EH (cell line): ENCODE data around the gene ACSBG1.

Source experiments
- DNase-seq: peaks from one replicate; pipeline ENCODE4 v3.0.0-alpha.2; 2015; ENCODE audit warnings: low read depth

Gene ACSBG1

DNA sequence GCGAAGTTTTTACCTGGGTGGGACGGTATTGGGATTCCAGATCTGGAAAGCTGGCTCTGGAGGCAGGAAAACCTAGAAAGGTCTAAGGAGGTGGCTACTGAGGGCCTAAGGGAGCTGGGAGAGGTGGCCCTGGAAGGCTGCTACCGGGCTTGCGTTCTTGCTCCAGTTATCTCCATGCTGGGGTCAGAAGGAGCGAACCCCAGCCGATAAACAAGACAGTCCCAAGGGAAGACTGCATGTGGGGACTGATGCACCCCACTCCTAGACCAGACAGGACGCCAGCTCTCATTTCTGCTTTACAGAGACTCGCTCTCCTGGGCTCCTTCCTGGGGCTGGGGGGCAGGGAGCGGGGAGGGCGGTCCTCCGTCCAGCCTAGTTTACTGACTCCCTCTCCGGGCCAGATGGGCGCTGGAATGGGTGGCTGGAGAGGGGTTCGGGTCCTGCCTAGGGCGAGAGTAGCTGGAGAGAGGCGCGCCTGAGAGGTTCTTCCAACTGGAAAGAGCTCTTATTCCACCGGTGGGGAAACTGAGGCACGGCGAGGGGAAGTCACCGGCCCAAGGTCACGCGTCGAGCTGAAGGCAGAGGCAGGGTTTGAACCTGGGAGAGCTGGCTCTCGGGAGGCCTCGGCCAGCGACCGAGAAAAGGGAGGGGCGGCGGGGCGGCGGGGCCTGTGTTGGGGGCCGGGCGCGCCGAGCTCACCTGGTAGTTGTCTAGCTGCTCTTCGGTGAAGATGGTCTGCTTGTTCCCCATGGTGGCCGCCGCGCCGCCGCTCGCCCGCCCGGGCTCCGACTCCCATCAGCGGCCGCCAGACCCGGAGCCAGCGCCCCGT is 103.7 kb downstream of the ACSBG1 start:
- no peak for DNase-seq

- no peak for DNase-seq
Measured at GRCh38 chr15:78129751-78130287, 104.5 kb downstream of the ACSBG1 start.

DNA sequence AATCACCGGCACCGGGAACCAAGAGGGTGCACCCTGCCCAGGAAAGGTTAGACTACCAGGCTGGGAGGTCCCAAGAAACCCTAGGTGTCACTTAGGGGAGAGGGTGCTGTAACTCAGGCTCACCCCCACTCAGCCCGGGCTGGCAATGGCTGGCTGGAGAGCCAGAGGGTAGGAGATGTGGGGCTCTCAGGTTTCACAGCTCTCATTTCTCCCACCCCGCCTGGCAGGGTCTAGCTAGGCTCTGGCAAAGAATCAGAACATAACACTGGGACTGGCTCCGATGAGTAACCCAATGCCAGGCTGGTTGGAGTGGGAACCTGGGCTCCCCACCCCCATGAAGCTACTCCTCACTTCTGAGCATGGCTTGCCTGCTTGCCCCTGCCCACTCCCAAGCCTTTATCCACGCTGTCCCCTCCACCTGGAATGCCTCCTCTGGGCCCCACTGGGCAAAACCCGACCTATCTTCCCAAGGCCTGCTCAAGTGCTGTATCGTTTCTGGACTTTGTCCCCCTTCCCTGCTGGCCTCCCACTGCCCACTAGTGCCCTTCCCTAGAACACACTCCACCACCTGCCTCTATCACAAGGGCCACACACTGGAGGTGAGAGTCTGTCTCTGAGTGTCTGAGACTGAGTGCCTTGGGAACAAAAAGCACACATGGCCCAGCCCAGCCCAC is 105.2 kb downstream of the ACSBG1 start:
- peak; percentile 20 for DNase-seq

- no peak for DNase-seq
Measured at GRCh38 chr15:78127882-78128281, 106.5 kb downstream of the ACSBG1 start.

DNA sequence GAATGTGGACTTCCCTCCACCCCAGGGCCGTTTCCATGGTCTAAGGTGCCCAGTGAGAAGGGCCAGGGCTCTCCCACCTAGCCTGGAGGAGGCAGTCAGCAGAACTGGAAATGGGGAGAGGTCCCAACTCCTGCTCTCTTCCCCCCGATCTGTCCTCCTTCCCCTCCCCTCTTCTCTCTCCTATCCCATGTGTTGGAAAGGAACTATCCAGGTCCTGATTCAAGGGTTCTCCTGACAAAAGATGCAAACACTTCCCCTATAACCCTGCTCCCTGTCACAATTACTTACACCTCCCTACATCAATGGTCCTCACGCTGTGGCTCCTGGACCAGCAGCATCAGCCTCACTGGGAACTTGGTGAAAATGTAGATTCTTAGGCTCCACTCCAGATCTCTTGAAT is 109.1 kb downstream of the ACSBG1 start:
- no peak for DNase-seq

DNA sequence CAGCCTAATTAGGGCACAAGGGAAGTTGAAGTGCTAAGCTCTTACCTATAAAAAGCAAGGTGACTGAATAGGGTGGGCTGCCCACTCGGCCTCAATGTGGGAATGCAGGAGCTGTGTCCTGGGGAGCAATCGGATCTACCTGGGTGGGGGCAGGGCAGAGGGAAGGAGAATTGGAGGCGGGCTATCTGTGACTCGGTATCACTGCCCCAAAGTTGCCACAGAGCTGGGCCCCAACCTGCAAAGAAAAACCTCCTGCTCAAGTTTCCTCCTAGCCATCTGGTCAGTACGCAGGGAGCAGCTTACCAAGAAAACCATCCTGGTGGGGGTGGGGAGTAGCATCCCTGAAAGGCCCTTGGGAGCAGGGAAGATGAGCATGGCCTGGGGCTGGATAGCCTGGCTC is 113.8 kb downstream of the ACSBG1 start:
- DNase-seq = no peak
